Hematopoietic multipotent progenitor cell treated with erythropoietin and hydrocortisone succinate and interleukin-3 and kit ligand, for 4 days (in vitro differentiated cells): Measurements from ENCODE around the gene RCBTB2.
A peak's percentile ranks its signal among the peaks of the same experiment; 100 is the strongest.
"Not testable (repeated sequence)": the region's sequence is repeated elsewhere in the genome, so short reads cannot be mapped to it uniquely, and the experiment has no call there.

Experiments used
- DNase-seq: peaks from one replicate; pipeline ENCODE4 v3.0.0-alpha.2; 2015

RCBTB2 gene

DNA sequence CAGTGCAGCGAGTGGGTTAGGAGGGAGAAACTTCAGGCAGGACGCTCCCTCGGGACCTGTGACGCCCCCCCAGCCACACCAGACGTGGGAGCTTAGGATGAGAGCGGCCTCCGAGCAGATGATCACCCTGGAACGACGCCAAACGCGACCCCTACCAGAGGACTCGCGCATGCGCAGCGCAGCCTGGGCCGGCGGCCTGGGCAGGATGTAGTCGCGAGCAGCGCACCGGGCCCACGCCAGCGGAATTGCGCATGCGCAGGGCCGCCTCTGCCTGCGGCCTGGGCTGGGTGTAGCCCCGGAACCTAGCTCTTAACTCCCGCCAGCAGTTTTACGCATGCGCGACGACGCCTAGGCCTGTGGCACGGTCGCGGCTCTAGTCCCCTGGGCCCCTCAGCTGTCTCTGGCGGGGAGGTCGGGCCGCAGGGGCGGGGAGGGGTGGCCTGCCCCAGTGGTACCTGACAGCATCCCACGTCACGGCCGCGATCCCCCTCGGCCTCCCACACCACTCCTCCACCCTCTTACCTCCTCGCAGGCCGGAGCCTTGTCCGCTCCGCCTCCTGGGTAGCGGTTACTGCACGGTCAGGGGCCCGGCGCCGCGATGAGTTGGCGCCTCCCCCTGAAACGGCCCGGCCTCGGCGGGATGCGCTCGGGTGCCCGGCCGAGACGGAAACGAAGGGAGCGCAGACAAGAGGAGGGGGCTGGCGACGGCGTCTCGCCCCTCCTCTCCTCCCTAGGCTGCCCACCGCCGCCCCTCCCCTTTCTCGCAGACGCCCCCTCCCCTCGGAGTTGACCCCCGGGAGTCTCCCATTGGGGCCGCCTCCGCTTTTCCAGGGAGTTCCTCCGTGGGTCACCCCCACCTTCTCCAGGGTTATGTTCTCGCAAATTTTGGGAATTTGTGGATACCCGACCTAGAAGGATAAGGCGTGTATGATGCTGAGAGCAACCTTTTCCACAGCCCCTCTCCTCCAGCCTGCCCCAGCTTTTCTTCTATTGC is at the start of gene RCBTB2:
RCBTB2 (minus strand) TSS at position 575 of the 994 bp plus-strand sequence. CDS start 11,141 bp downstream, outside the sequence.
- peak; percentile 99 for DNase-seq

DNA sequence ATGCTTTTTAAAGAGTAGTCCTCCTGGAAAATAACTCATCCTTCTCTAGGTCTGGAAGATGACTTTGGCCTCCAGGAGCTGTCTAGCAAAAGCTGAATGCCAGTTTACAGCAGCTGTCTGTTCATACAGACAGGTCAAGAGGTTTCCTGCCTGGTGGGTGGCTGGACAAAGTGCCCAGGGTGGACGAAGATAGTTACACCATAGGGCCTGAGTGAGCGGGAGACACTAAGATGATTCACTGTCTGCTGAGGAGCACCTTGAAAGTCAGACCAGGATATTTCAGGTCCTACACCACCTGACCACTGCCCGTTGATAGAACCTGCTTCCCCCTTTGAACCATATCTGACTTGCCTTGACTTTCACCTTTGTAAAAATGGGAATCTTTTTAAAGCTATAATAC is 49.2 kb upstream of the RCBTB2 start:
- no peak for DNase-seq

DNA sequence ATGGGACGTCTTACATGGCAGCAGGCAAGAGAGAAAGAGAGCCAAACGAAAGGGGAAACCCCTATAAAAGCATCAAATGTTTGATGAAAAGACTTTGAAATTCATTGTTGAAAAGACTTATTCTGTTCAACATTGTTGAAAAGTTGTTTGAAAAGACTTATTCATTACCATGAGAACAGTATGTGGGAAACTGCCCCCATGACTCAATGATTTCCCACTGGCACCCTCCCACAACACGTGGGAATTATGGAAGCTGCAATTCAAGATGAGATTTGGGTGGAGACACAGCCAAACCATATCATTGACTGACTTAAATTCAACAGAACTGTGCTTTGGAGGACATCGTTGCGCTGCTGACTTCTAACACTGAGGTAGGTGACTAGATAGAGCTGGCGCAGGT is 48.0 kb upstream of the RCBTB2 start:
- no peak for DNase-seq

- DNase-seq: peak; percentile 87
Measured at GRCh38 chr13:48580185-48580803, 47.4 kb upstream of the RCBTB2 start.

- DNase-seq: not testable (repeated sequence)
Measured at GRCh38 chr13:48579919-48580180, 47.0 kb upstream of the RCBTB2 start.

DNA sequence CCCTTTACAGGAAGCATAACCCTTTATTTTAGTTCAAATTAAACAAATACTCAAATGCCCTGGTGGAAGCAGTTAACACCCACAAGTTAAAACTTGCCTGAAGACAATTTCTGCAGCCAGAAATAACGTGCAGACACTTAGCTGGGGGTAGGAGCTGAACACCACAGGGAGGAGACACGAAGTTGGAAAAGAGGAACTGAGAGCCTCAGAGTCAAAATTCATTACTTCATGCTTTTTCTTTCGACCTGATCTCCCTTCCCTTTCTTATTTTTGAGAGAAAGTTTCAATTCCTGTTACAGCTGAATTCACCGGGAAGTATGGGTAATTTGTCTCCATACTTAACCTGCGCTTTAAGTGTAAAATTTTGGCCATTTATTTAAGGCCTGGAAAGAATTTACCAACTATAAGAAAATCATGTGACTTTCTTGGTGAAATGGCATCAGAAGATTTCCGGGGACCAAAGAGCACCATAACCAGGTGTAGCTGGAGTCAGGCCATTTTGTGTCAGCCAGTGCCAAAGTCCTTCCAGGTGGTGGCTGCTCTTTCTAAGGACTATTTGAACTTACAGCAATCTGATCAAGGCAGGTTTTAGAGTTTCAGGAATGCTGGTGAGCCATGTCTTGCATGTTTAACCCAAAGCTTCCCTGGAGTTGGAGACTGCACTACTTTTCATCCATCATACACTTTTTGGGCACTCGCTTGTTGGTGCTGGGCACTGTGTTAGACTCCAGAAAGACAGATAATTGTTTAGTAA is 46.5 kb upstream of the RCBTB2 start:
- DNase-seq: peak; percentile 88

- no peak for DNase-seq
Measured at GRCh38 chr13:48578516-48579164, 45.8 kb upstream of the RCBTB2 start.

GRCh38 chr13:48576448-48577010 is 43.6 kb upstream of the RCBTB2 start:
- DNase-seq: no peak

GRCh38 chr13:48575031-48575430 is 42.2 kb upstream of the RCBTB2 start:
- no peak for DNase-seq

DNA sequence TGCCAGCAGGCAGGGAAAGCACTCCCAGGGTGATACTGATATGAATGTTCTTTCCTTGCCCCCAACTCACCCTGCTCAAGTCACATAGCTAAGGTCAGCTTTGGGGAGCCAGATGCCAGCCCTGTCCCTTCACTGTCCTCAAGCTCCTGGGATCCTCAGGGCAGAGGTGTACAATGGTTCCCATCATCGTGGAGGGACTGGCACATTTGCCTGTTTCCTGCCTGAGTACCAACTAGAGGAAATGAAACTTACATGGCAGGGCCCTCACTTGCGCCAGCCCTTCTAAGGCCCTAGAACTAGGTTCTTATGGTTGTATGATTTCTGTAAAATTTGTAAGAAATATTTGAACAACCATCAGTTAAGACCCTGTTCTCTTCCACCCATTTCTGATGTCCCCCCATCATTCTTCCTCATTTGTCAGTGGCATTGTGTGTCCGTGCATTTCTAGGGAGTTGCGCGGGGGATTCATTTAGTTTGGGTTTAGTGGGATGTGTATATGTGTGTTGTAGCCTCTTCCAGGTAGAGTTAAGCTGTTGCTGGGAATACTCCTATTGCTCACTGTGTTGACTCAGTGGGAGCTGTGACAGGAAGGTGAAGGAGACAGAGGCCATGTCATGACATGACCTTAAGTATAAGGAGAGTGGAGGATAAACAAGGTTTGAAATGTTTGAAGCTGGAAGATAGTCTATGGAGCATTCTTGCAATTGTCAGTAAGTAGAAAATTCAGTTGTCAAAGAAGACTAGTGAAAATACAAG is 41.3 kb upstream of the RCBTB2 start:
- no peak for DNase-seq

GRCh38 chr13:48573213-48574007 is 40.5 kb upstream of the RCBTB2 start:
- no peak for DNase-seq

- peak; percentile 35 for DNase-seq
Measured at GRCh38 chr13:48571126-48571913, 38.4 kb upstream of the RCBTB2 start.

GRCh38 chr13:48570216-48570828 is 37.4 kb upstream of the RCBTB2 start:
- peak; percentile 26 for DNase-seq

DNA sequence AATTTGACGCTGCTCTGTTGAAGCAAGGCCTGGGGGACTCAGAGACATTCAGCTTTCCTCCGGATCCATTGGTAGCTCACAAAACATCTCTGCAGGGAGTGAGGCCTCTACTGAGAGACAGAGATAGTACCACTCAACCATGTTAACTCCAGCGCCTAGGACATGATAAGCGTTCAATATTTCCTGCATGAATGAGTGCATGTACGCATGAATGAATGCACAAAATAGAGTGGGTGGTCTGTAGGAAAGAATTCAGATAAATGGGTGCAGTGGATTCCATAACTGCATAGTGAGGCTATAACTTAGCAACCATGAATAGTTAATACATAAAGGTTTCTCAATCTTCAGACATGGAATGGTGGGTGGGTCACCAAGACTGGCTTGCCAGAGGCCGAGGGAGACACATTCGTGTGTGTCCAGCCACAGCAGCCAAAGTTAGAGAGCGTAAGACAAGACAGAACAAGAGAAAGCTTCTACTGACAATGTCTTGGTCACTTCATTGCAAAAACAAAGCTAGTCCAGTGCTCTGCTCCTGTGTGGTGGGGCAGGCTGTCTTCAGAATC is 36.3 kb upstream of the RCBTB2 start:
- DNase-seq: no peak

GRCh38 chr13:48568370-48569103 is 35.7 kb upstream of the RCBTB2 start:
- no peak for DNase-seq

GRCh38 chr13:48567515-48568369 is 34.9 kb upstream of the RCBTB2 start:
- DNase-seq: peak; percentile 63

- DNase-seq: peak; percentile 73
Measured at GRCh38 chr13:48564056-48564455, 31.2 kb upstream of the RCBTB2 start.

- no peak for DNase-seq
Measured at GRCh38 chr13:48563626-48564025, 30.7 kb upstream of the RCBTB2 start.
